ENCODE results near the gene GCK. TPM values are rescaled to one million over a fixed set of nuclear protein-coding genes. Genes with fewer than 3 reads are reported as not detected.

Gene GCK
- polyA plus RNA-seq, 1 of the 3 experiments (the other 2 are of a cell fraction): 1.6 TPM

DNA sequence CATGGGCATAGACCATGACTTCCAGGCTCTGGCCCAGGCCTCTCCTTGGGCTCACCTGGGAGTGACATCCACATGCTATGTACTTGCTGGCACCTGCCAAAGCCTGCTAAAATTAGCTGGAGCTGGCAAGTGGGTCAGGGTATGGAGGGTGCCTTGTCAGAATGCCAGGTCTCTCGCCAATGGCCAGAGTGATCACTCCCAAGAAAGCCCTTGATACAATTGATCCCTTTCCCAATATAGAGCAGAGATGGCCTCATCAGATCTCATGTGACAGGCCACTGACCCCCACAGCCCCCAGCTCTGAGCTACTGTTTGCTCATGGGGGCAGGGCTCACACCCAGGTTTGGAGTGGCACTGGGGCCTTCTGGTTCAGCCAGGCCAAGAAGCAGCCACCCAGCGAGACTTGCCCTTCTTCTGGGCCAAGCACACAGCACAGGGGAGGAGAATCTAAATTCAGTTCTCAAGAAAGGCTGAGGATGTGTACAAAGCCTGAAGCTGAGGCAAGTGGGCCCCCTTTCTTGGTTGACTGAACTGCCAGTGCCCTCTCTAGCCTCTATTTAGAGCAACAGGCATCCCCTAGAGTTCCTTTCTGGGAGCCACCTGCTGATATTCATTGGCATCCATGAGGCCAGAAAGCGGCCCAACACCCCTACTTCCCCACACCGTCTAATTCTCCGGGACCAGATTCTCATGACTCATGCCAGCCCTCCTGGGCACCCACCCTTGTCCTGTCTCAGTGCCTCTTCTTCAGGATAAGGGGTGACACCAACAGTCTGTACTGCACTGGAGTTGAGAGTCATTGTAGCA is 29.2 kb downstream of the GCK start:
- CTCF ChIA-PET: interaction anchor here (1.2 kb wide), 1 partner anchor 37 kb away, joined by 3 read pairs; no protein-coding TSS in a partner anchor
- no peak for DNase-seq

GRCh38 chr7:44158873-44159631 is 30.2 kb downstream of the GCK start:
- H3K27ac ChIP-seq (ENCODE audit: low read depth in 2 of 2, low read length in 1 of 2): no peak overlapping the region; a peak in 1 of 4 replicates
- H3K9ac ChIP-seq: no peak overlapping the region
- no peaks in the 10 kb centered on the region for H4K20me1 ChIP-seq (ENCODE audit: insufficient read depth)
- peaks cover 3% of the 10 kb centered on the region for H3F3A ChIP-seq (replicated peaks; ENCODE audit: insufficient read depth)
- no peak overlapping the region for H3K4me2 ChIP-seq
- no peaks in the 10 kb centered on the region for H3K79me2 ChIP-seq (ENCODE audit: insufficient read depth)
- POLR2A ChIA-PET: no interaction called here
- H3K36me3 ChIP-seq (replicated peaks in 1 of 2; ENCODE audit: control insufficient read depth in 1 of 2, insufficient read depth in 2 of 2, low read length in 1 of 2): no peaks in the 10 kb centered on the region
- CTCF ChIA-PET: interaction anchor here (0.7 to 1.3 kb wide), 3 partner anchors 11 to 82 kb away, joined by 3 to 4 read pairs (median 3); no protein-coding TSS in a partner anchor
- H3K9me2 ChIP-seq: no peaks in the 10 kb centered on the region
- no peaks in the 10 kb centered on the region for H3K27me3 ChIP-seq (ENCODE audit: insufficient read depth)
- no peak overlapping the region for H3K4me3 ChIP-seq (ENCODE audit: low read depth in 2 of 2, low read length in 1 of 2)
- no peak overlapping the region for H2AFZ ChIP-seq (ENCODE audit: low read depth)
- H3K4me1 ChIP-seq (ENCODE audit: control insufficient read depth in 1 of 2, insufficient read depth in 2 of 2, low read depth in 1 of 2, low read length in 1 of 2): peaks cover 0 to 30% of the 10 kb centered on the region in 2 experiments; a peak in 3 of 4 replicates
- 84% methylated on average over 11 of the region's 12 CpGs for WGBS (ENCODE audit: low lambda C conversion rate)
- DNase-seq: no peak
- H3K9me3 ChIP-seq: no peaks in the 10 kb centered on the region
- no peak for TF ChIP-seq EP300 (IDR thresholded peaks at IDR 0.05; ENCODE audit: borderline replicate concordance in 1 of 2, low read depth in 1 of 2, low read length in 1 of 2)
- TF ChIP-seq TCF12 (IDR thresholded peaks at IDR 0.05): no peak
- no peak for TF ChIP-seq GATA2 (CRISPR knock-in tag; IDR thresholded peaks at IDR 0.05)
- no peak for TF ChIP-seq FOXJ3 (CRISPR knock-in tag; IDR thresholded peaks at IDR 0.05)
- TF ChIP-seq JUND (IDR thresholded peaks at IDR 0.05): no peak
- TF ChIP-seq ELF1 (IDR thresholded peaks at IDR 0.05): no peak
- TF ChIP-seq RAD21 (IDR thresholded peaks at IDR 0.05; ENCODE audit: low read length): no peak
- TF ChIP-seq TEAD4 (IDR thresholded peaks at IDR 0.05; ENCODE audit: borderline replicate concordance, insufficient read depth): no peak
- no peak for TF ChIP-seq FOSL2 (IDR thresholded peaks at IDR 0.05; ENCODE audit: borderline replicate concordance, low read depth)
- TF ChIP-seq SMC3 (IDR thresholded peaks at IDR 0.05; ENCODE audit: low read depth, low read length): no peak
- TF ChIP-seq IRF3 (IDR thresholded peaks at IDR 0.05; ENCODE audit: low read depth, low read length): no peak
- TF ChIP-seq MEF2A (IDR thresholded peaks at IDR 0.05; ENCODE audit: borderline replicate concordance, low read depth): no peak
- no peak for TF ChIP-seq MXI1 (IDR thresholded peaks at IDR 0.05; ENCODE audit: low read depth, low read length)
- TF ChIP-seq, protein P1, sequence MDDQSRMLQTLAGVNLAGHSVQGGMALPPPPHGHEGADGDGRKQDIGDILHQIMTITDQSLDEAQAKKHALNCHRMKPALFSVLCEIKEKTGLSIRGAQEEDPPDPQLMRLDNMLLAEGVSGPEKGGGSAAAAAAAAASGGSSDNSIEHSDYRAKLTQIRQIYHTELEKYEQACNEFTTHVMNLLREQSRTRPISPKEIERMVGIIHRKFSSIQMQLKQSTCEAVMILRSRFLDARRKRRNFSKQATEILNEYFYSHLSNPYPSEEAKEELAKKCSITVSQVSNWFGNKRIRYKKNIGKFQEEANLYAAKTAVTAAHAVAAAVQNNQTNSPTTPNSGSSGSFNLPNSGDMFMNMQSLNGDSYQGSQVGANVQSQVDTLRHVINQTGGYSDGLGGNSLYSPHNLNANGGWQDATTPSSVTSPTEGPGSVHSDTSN (IDR thresholded peaks at IDR 0.05): no peak

More for the DNA sequence above, 29.2 kb downstream of the GCK start:
- Histone ChIP-seq H3K9me3 (no peaks in the 10 kb centered on the region), H3K27me3 (ENCODE audit: insufficient read depth) (no peaks in the 10 kb centered on the region), H3F3A (replicated peaks; ENCODE audit: insufficient read depth) (peaks cover 3% of the 10 kb centered on the region), H2AFZ (ENCODE audit: low read depth) (no peak overlapping the region), H3K4me2 (no peak overlapping the region), H3K9me2 (no peaks in the 10 kb centered on the region), H3K4me1 (ENCODE audit: control insufficient read depth in 1 of 2, insufficient read depth in 2 of 2, low read depth in 1 of 2, low read length in 1 of 2) (peaks cover 0 to 30% of the 10 kb centered on the region in 2 experiments; a peak in 3 of 4 replicates), H3K4me3 (ENCODE audit: low read depth in 2 of 2, low read length in 1 of 2) (no peak overlapping the region), H3K9ac (no peak overlapping the region), H3K27ac (ENCODE audit: low read depth in 2 of 2, low read length in 1 of 2) (no peak overlapping the region), H4K20me1 (ENCODE audit: insufficient read depth) (no peaks in the 10 kb centered on the region), H3K79me2 (ENCODE audit: insufficient read depth) (no peaks in the 10 kb centered on the region), H3K36me3 (replicated peaks in 1 of 2; ENCODE audit: control insufficient read depth in 1 of 2, insufficient read depth in 2 of 2, low read length in 1 of 2) (no peaks in the 10 kb centered on the region)
- WGBS (ENCODE audit: low lambda C conversion rate): 57% methylated on average over 5 of the region's 5 CpGs
- TF ChIP-seq REST (IDR thresholded peaks at IDR 0.05; ENCODE audit: low read depth, low read length) (no peak), CHD2 (IDR thresholded peaks at IDR 0.05; ENCODE audit: low read length, partially characterized antibody) (no peak)
- POLR2A ChIA-PET: no interaction called here

Data from SK-N-SH (cell line).